ENCODE data around the gene TMEM175. TPM values are rescaled to one million over a fixed set of nuclear protein-coding genes. Genes with fewer than 3 reads are reported as not detected.

Gene TMEM175
- total and polyA plus RNA-seq, 9 donors: 10.6 to 28.4 (median 21.2) TPM

DNA sequence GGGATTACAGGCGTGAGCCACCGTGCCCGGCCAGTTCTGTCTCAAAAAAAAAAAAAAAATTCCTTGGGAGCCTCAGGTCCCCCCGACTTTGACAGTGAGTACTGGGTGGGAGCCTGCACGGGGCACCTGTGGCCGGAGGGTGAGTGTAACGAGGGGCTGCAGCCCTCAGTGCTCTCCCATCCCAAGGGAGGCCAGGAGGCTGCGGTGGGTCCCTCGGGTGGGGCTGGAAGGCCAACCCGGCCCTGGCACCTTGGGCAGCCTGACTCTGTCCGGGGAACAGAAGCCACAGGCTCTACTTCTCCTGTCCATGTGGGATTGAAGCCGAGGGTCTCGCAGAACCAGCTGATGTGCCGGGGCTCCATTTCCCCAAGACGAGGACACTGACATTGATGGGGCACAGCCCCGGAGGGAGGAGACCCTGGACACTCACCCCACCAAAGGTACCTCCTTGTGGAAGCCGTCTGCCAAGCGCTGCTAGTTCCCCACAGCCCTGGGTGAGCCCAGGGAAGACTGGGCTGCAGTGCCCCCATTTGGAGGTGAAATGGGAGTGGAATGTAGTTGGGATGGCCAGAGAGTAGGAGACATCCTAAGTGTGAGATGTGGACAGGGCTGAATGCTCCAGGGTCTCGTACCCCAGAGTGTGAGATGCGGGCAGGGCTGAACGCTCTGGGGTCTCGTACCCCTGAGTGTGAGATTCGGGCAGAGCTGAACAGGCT, 63.2 kb downstream of the TMEM175 start:
- TF ChIP-seq, protein P1, sequence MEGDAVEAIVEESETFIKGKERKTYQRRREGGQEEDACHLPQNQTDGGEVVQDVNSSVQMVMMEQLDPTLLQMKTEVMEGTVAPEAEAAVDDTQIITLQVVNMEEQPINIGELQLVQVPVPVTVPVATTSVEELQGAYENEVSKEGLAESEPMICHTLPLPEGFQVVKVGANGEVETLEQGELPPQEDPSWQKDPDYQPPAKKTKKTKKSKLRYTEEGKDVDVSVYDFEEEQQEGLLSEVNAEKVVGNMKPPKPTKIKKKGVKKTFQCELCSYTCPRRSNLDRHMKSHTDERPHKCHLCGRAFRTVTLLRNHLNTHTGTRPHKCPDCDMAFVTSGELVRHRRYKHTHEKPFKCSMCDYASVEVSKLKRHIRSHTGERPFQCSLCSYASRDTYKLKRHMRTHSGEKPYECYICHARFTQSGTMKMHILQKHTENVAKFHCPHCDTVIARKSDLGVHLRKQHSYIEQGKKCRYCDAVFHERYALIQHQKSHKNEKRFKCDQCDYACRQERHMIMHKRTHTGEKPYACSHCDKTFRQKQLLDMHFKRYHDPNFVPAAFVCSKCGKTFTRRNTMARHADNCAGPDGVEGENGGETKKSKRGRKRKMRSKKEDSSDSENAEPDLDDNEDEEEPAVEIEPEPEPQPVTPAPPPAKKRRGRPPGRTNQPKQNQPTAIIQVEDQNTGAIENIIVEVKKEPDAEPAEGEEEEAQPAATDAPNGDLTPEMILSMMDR (IDR thresholded peaks at IDR 0.05): no peak
- intact Hi-C loops (cut with DNase I): no loop called here
- no peak for DNase-seq
- 85 to 89% (median 86%) methylated on average over 22 to 23 of the region's 23 CpGs for WGBS, 3 donors
- H3K27me3 ChIP-seq: no peaks in the 10 kb centered on the region
- peaks cover 7% of the 10 kb centered on the region for H3K4me1 ChIP-seq (ENCODE audit: insufficient read depth)
- no peaks in the 10 kb centered on the region for H3K36me3 ChIP-seq
- no peak overlapping the region for H3K4me3 ChIP-seq
- H3K27ac ChIP-seq: no peak overlapping the region
- H3K9me3 ChIP-seq: no peaks in the 10 kb centered on the region

DNA sequence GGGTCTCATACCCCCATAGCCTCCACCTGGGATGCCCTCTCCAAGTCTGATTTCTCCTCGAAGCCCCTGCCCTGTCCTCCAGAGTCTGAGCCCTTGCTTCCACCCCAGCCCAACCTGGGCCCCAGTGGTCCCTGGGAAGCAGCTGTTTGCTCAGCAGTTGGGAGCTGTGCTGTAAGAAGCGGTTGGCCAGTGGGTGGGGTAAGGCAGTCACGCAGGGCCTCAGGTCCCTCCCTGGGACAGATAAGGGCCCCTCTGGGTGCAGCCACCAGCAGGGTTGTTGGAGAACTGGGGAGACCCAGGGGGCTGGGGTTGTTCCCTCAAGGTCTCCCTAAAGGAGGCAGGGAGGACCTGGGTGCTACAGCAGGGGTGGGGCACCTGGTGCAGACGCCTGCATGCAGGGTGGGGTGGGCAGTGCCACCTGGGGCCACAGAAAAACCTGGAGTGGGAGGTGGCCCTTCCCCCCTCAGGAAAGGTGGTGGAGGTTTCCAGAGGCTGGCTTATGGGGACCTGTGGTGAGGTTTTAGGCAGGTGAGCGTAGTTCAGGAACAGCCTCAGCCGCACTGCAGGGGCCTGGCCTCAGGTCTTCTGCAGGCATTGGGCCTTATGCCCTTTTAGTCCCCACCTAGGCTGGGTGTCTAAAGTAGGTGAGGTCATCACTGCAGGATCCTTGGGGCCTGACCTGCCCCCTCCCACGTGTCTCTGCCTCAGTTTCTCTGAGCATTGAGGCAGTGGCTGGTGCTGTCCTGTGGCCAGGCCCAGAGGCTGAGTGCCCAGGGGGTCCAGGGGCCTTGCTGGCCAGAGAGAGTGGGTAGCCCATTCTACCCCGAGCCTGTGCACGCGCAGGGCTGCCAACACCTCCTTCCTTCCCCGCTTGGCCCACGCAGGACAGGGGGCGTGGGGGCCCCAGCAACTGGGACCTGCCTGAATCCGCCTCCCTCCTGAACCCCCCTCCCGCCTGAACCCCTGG, 64.1 kb downstream of the TMEM175 start:
- DNase-seq: peak in 1 of 5 donors; percentile 20
- 65 to 68% (median 66%) methylated on average over 15 of the region's 15 CpGs for WGBS, 3 donors
- intact Hi-C loops (cut with DNase I): no loop called here

DNA sequence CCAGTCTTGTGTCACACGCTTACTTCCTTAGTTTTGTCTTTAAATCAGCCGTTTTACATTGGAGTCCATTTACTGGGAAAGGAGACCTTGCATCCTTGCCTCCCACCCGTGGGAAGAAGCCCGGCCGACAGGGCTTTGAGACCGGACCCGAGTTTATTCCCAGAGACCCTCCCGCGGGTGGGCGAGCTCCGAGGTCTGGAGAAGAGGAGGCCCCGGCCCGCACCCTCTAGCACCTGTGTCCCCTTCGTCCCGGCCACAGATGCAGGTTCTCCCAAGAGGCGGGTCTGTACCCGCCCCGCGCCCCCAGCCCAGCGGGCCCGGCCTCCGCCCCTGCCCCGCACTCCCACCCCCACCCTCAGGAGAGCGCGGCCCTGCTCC, 64.7 kb downstream of the TMEM175 start:
- WGBS, 3 donors: 0 to 3% (median 1%) methylated on average over 13 to 25 of the region's 25 CpGs
- H3K4me3 ChIP-seq: no peak overlapping the region
- TF ChIP-seq, protein P1 (IDR thresholded peaks at IDR 0.05): no peak
- no peak for TF ChIP-seq POLR2A (IDR thresholded peaks at IDR 0.05)
- H3K36me3 ChIP-seq: no peaks in the 10 kb centered on the region
- intact Hi-C loops (cut with DNase I): no loop called here
- H3K27me3 ChIP-seq: peaks cover 2% of the 10 kb centered on the region
- no peaks in the 10 kb centered on the region for H3K9me3 ChIP-seq
- H3K27ac ChIP-seq: no peak overlapping the region
- peak in 1 of 5 donors; percentile 19 for DNase-seq
- H3K4me1 ChIP-seq (ENCODE audit: insufficient read depth): peaks cover 7% of the 10 kb centered on the region

More for the DNA sequence above, 64.1 kb downstream of the TMEM175 start:
- H3K36me3 ChIP-seq: no peaks in the 10 kb centered on the region
- TF ChIP-seq, protein P1 (IDR thresholded peaks at IDR 0.05): no peak
- TF ChIP-seq EP300 (IDR thresholded peaks at IDR 0.05): no peak
- TF ChIP-seq POLR2A (IDR thresholded peaks at IDR 0.05): no peak
- H3K4me1 ChIP-seq (ENCODE audit: insufficient read depth): peaks cover 7% of the 10 kb centered on the region
- H3K27ac ChIP-seq: no peak overlapping the region
- H3K27me3 ChIP-seq: no peaks in the 10 kb centered on the region
- no peaks in the 10 kb centered on the region for H3K9me3 ChIP-seq
- no peak overlapping the region for H3K4me3 ChIP-seq

DNA sequence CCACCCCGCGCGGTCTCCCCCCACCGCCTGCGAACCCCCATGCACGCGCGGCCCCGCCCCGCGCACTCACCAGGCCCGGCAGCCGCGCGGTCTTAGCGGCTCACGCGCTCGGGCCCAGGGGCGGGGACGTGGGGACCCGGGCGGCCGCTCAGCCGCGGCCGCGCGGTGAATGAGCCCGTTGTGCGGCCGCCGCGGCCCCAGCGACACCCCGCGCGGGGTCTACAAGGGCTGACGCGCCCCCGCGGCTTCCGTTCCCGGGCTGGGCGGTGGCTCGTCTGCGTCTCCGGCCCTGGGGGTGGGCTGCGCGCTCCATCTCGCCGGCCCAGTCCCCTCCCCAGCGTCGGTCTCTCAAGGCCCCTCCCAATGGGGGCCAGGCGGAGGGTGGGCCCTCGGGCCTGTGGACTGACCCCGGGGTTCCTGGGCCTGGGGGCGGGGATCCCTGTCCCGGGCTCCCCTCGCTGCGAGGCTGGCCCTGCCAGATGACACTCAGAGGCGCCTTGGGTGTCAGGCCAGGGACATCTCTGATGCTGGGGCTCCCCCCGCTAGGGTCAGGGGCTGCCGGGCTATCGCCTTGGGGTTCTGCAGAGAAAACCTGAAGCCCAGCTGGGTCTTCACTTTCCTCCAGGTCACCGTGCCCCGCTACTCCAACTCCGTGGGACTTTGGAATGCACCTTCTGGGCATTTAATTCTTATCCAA, 65.3 kb downstream of the TMEM175 start:
- H3K36me3 ChIP-seq: no peaks in the 10 kb centered on the region
- H3K27ac ChIP-seq: no peak overlapping the region
- H3K9me3 ChIP-seq: no peaks in the 10 kb centered on the region
- 1 to 5% (median 2%) methylated on average over 10 to 68 of the region's 68 CpGs for WGBS, 3 donors
- TF ChIP-seq POLR2A (IDR thresholded peaks at IDR 0.05) (no peak), EP300 (IDR thresholded peaks at IDR 0.05) (no peak)
- TF ChIP-seq, protein P1 (IDR thresholded peaks at IDR 0.05): no peak
- intact Hi-C loops (cut with DNase I): no loop called here
- H3K4me1 ChIP-seq (ENCODE audit: insufficient read depth): peaks cover 12% of the 10 kb centered on the region
- peak in 2 of 5 donors; percentile 27 to 35 for DNase-seq
- H3K27me3 ChIP-seq: peaks cover 4% of the 10 kb centered on the region
- no peak overlapping the region for H3K4me3 ChIP-seq
